ENCODE data around the gene SWT1. TPM values are rescaled to one million over a fixed set of nuclear protein-coding genes. Genes with fewer than 3 reads are reported as not detected.

The SWT1 gene
- total RNA-seq, 3 donors from 2014 or later (not counting 1 experiment from before 2014, with no cell fraction given), result 4.0 to 5.3 (median 5.1) TPM

GRCh38 chr1:185215911-185216310 is 58.9 kb downstream of the SWT1 start:
- intact Hi-C loops (cut with micrococcal nuclease), result no loop called here
- ATAC-seq (no peak), DNase-seq (no peak)
- Histone ChIP-seq H3K4me1 (ENCODE audit: control insufficient read depth, insufficient read depth, low read length) (no peaks in the 10 kb centered on the region), H3K4me3 (ENCODE audit: low read length) (no peak overlapping the region), H3K27me3 (ENCODE audit: control insufficient read depth, insufficient read depth, low read length) (no peaks in the 10 kb centered on the region), H3K27ac (ENCODE audit: low read length) (no peak overlapping the region), H3K36me3 (ENCODE audit: control insufficient read depth, insufficient read depth, low read length) (no peaks in the 10 kb centered on the region), H3K9me3 (ENCODE audit: control insufficient read depth, insufficient read depth, low read length) (no peaks in the 10 kb centered on the region)
- WGBS (ENCODE audit: insufficient coverage), result 93% methylated on average over 1 of the region's 1 CpG
- Mint-ChIP-seq H3K4me3 (no peak overlapping the region), H3K9me3 (peaks cover 0 to under 1% of the 10 kb centered on the region in 2 donors), H3K27me3 (ENCODE audit: low read depth in 2 of 2) (no peaks in the 10 kb centered on the region), H3K27ac (no peak overlapping the region), H3K36me3 (peaks cover 7% of the 10 kb centered on the region), H3K4me1 (no peaks in the 10 kb centered on the region)
- TF ChIP-seq CTCF (IDR thresholded peaks at IDR 0.05), result no peak

- intact Hi-C loops (cut with micrococcal nuclease), result no loop called here
- Histone ChIP-seq H3K27me3 (ENCODE audit: control insufficient read depth, insufficient read depth, low read length) (no peaks in the 10 kb centered on the region), H3K4me3 (ENCODE audit: low read length) (no peak overlapping the region), H3K9me3 (ENCODE audit: control insufficient read depth, insufficient read depth, low read length) (no peaks in the 10 kb centered on the region), H3K27ac (ENCODE audit: low read length) (no peak overlapping the region), H3K36me3 (ENCODE audit: control insufficient read depth, insufficient read depth, low read length) (no peaks in the 10 kb centered on the region), H3K4me1 (ENCODE audit: control insufficient read depth, insufficient read depth, low read length) (no peaks in the 10 kb centered on the region)
- no peak for TF ChIP-seq CTCF (IDR thresholded peaks at IDR 0.05)
- no peaks in the 10 kb centered on the region for H3K27me3 Mint-ChIP-seq (ENCODE audit: low read depth in 2 of 2)
- H3K4me3 Mint-ChIP-seq, result no peak overlapping the region
- WGBS (ENCODE audit: insufficient coverage), result 94% methylated on average over 1 of the region's 1 CpG
- no peaks in the 10 kb centered on the region for H3K4me1 Mint-ChIP-seq
- H3K9me3 Mint-ChIP-seq, result peaks cover 0 to 5% of the 10 kb centered on the region in 2 donors
- ATAC-seq (no peak), DNase-seq (no peak)
- peaks cover 22% of the 10 kb centered on the region for H3K36me3 Mint-ChIP-seq
- H3K27ac Mint-ChIP-seq, result no peak overlapping the region
Measured at GRCh38 chr1:185224132-185224531, 67.2 kb downstream of the SWT1 start.

GRCh38 chr1:185227161-185227560 is 70.2 kb downstream of the SWT1 start:
- H3K27me3 ChIP-seq (ENCODE audit: control insufficient read depth, insufficient read depth, low read length), result no peaks in the 10 kb centered on the region

More at GRCh38 chr1:185227161-185227560, 70.2 kb downstream of the SWT1 start:
- Mint-ChIP-seq H3K27ac (no peak overlapping the region), H3K4me1 (no peaks in the 10 kb centered on the region), H3K4me3 (no peak overlapping the region), H3K36me3 (peaks cover 22% of the 10 kb centered on the region), H3K9me3 (peaks cover 0 to 5% of the 10 kb centered on the region in 2 donors), H3K27me3 (ENCODE audit: low read depth in 2 of 2) (no peaks in the 10 kb centered on the region)
- TF ChIP-seq CTCF (IDR thresholded peaks at IDR 0.05), result no peak
- Histone ChIP-seq H3K9me3 (ENCODE audit: control insufficient read depth, insufficient read depth, low read length) (no peaks in the 10 kb centered on the region), H3K4me3 (ENCODE audit: low read length) (no peak overlapping the region), H3K4me1 (ENCODE audit: control insufficient read depth, insufficient read depth, low read length) (no peaks in the 10 kb centered on the region), H3K27ac (ENCODE audit: low read length) (no peak overlapping the region), H3K36me3 (ENCODE audit: control insufficient read depth, insufficient read depth, low read length) (no peaks in the 10 kb centered on the region)
- ATAC-seq (no peak), DNase-seq (no peak)
- intact Hi-C loops (cut with micrococcal nuclease), result no loop called here
- WGBS (ENCODE audit: insufficient coverage), result 93% methylated on average over 3 of the region's 4 CpGs
